Progenitor cell of endocrine pancreas (in vitro differentiated cells): Measurements from ENCODE around the gene RAB8A. TPM values are rescaled to one million over a fixed set of nuclear protein-coding genes. Genes with fewer than 3 reads are reported as not detected.

Source experiments
- DNase-seq: peaks from one replicate; pipeline ENCODE4 v3.0.0; 2021; ENCODE audit warnings: low spot score; ENCODE audit not compliant: unreplicated experiment
- H3K27ac Mint-ChIP-seq: 2 replicates; pipeline ENCODE4 v1.8.0; 2021; ENCODE audit warnings: mild to moderate bottlenecking, moderate library complexity, mixed read lengths
- H3K27me3 Mint-ChIP-seq: 2 replicates; pipeline ENCODE4 v1.8.0; 2021; ENCODE audit warnings: mixed read lengths
- H3K36me3 Mint-ChIP-seq: 2 replicates; pipeline ENCODE4 v1.8.0; 2022; ENCODE audit warnings: mixed read lengths; ENCODE audit not compliant: insufficient read depth
- H3K4me1 Mint-ChIP-seq: 2 replicates; pipeline ENCODE4 v1.8.0; 2021; ENCODE audit warnings: low read depth, mixed read lengths
- H3K4me3 Mint-ChIP-seq: 2 replicates; pipeline ENCODE4 v1.8.0; 2021; ENCODE audit warnings: low read depth, mild to moderate bottlenecking, moderate library complexity, mixed read lengths
- H3K9me3 Mint-ChIP-seq: 2 replicates; pipeline ENCODE4 v1.8.0; 2021; ENCODE audit warnings: low read depth, mixed read lengths
- CTCF ChIP-seq: fragments of 200-600 bp; sonication (generic); IDR thresholded peaks from one replicate; pipeline ENCODE4 v1.5.0; 2021; ENCODE audit warnings: antibody characterized with exemption, mild to moderate bottlenecking; ENCODE audit not compliant: unreplicated experiment
- total RNA-seq: library from RNA; stranded (reverse); gene quantifications from 2 replicates; pipeline ENCODE4 v1.2.1, GENCODE V29; 2021

Gene RAB8A
- total RNA-seq, 1 donor from 2014 or later: 67.5 TPM

DNA sequence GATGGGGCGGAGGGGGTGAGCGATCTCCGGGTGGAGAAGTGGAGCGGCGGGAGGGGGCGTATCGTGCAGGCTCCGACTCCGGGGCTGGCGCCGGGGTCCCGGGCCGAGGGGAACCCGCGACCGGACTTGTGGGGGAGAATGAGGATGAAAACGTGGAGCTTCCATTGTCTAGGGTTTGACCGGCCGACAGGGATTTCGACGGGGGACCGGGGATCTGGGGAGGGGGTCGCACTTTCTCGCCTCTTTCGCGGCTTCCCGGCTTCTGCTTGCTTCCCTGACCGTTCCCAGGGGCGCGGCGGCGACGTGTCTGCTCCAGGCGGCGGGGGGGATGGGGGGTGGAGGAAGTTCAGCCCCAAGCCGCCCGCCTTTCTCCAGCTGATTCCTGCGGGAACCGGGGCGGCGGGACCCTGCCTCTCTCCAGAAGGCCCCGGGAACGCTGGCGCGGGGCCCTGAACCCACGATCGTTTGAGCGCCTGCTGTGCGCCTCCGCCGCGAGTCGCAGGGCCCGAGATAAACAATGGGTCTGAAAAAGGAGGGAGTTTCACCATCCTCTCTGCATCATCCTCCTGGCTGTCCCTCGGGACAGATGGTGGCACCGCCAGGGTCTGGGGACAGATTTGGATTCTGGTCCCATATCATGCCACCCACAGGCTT, 34.6 kb upstream of the RAB8A start:
- Mint-ChIP-seq H3K4me1 (peaks cover 22% of the 10 kb centered on the region), H3K9me3 (no peaks in the 10 kb centered on the region), H3K36me3 (peaks cover 8% of the 10 kb centered on the region), H3K27ac (peak overlapping the region; percentile 94), H3K4me3 (peak overlapping the region; percentile 84), H3K27me3 (no peaks in the 10 kb centered on the region)
- no peak for DNase-seq
- no peak for TF ChIP-seq CTCF

DNA sequence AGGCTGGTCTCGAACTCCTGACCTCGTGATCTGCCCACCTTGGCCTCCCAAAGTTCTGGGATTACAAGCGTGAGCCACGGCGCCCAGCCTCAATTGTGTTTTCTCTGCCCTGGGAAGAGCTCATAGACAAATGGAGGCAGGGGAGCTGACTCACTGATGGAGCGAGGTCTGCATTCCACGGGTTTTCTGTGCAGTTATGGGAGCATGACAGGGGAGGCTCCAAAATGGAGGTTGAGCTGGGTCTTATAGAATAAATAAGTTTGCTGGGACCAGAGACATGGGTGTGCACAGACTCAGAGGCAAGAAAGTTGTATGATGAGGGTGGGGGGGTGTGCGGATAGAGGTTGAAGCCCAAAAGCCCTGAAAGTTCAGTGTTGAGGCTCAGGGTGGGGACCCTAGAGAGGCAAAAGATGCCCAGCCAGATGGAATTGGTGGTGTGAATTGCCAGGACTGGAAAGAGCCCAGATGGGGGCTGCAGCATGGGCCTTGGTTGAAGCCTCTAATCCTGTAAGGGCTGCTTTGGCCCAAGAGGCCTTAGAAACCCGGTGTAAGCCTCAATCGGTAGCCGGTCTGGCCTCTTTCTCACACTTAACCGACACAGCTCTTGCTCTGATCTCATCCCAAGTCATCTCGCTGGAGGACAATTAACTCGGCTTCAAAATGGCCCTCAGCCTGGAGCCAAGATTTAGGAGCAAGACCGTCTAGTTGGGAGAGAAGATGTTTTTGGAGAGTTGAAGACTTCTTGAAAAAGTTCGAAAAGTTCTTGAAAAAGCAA, 33.5 kb upstream of the RAB8A start:
- peaks cover 22% of the 10 kb centered on the region for H3K4me1 Mint-ChIP-seq
- DNase-seq: no peak
- TF ChIP-seq CTCF: no peak
- no peaks in the 10 kb centered on the region for H3K27me3 Mint-ChIP-seq
- H3K4me3 Mint-ChIP-seq: peak overlapping the region; percentile 84
- H3K27ac Mint-ChIP-seq: peak overlapping the region; percentile 94
- H3K36me3 Mint-ChIP-seq: peaks cover 12% of the 10 kb centered on the region
- H3K9me3 Mint-ChIP-seq: no peaks in the 10 kb centered on the region

DNA sequence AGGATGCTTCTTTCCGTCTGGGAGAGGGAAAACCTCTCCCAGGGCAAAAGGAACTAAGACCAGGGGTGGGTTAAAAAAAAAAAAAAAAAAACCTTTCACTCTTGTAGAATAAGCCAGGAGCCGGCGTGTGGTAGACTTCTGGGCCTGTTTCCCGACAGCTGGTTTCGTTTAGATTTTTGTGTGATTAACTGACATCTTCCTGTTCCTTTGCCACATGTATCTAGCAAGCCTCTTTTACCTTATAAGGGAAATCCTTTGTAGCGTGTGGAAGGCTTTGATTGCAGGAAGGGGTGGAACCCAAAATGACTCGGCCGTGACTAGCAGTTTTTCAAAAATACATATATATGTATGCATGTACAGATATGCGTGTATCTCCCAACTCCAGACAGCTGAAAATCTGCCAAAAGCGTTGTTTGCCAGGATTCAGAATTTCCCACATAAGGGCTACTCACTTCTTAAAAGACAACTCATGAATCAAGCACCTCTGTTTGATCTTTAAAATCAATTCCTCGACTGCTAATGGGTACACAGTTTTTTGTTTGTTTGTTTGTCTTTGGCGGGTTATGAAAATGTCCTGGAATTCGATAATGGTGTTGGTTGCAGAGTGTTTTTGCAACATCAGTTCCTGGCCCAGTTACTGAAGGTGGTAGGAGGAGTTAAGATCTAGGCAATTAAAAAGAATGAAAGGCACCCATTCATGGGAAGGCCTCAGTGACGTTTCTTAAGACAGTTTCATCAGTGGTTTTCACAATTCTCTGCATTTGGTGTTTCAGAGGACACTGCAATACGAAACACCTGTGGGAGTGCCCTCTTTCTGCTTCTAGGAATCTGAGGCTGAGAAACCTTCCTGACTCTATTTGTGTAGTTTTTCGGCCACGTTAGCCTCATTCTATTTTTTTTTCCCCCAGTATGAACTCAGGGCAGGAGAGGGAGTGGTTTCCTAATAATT, 32.7 kb upstream of the RAB8A start:
- peaks cover 22% of the 10 kb centered on the region for H3K4me1 Mint-ChIP-seq
- peak overlapping the region; percentile 94 for H3K27ac Mint-ChIP-seq
- no peaks in the 10 kb centered on the region for H3K27me3 Mint-ChIP-seq
- peaks cover 12% of the 10 kb centered on the region for H3K36me3 Mint-ChIP-seq
- H3K9me3 Mint-ChIP-seq: no peaks in the 10 kb centered on the region
- no peak for TF ChIP-seq CTCF
- no peak for DNase-seq
- H3K4me3 Mint-ChIP-seq: peak overlapping the region; percentile 84

DNA sequence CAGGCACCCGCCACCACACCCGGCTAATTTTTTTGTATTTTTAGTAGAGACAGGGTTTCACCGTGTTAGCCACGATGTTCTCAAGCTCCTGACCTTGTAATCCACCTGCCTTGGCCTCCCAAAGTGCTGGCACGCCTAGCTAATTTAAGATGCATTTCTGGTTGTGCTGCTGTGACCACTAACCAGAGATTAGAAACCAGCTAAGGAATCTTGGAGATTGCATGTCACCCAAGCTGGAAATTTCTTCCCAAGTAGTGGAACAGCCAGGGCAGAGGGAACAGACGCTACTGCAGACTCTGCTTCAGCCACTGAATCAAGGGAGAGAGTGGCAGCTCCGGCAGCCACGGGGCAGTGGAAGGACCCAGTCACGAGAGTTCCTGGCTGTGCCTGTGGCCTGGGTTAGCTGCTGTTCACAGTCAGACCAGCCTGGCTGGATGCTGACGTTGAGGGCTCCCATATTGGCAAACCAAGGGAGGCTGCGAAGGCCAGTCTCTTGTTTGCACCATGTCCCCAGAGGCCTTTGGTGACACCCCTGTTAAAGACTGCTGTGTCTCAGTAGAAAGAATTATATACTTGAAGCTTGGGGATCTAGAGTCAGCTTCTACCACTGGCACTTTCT, 27.5 kb upstream of the RAB8A start:
- Mint-ChIP-seq H3K27ac (no peak overlapping the region), H3K4me3 (no peak overlapping the region)

More for the DNA sequence above, 27.5 kb upstream of the RAB8A start:
- Mint-ChIP-seq H3K9me3 (no peaks in the 10 kb centered on the region), H3K36me3 (peaks cover 30% of the 10 kb centered on the region), H3K27me3 (no peaks in the 10 kb centered on the region), H3K4me1 (peaks cover 18% of the 10 kb centered on the region)
- no peak for TF ChIP-seq CTCF
- DNase-seq: no peak
